GM12878 (cell line): Measurements from ENCODE around the gene ALPK1.
A peak's percentile ranks its signal among the peaks of the same experiment; 100 is the strongest.

Source experiments
- BRCA1 ChIP-seq: IDR thresholded peaks from 2 replicates; pipeline ENCODE4 v1.6.1; 2011; ENCODE audit warnings: low read depth, low read length, improper control_type of control experiment
- CBFB ChIP-seq: IDR thresholded peaks from 2 replicates; pipeline ENCODE4 v1.6.1; 2016; ENCODE audit warnings: antibody characterized with exemption, low read depth
- CUX1 ChIP-seq: IDR thresholded peaks from 2 replicates; pipeline ENCODE4 v1.6.1; 2012; ENCODE audit warnings: improper control_type of control experiment, low read depth, low read length; ENCODE audit not compliant: insufficient replicate concordance
- ESRRA ChIP-seq: IDR thresholded peaks from 2 replicates; pipeline ENCODE4 v1.6.1; 2012; ENCODE audit warnings: mild to moderate bottlenecking, low read length, improper control_type of control experiment
- GABPA ChIP-seq: IDR thresholded peaks from 2 replicates; pipeline ENCODE4 v1.6.1; 2014; ENCODE audit warnings: antibody characterized with exemption, low read depth, mild to moderate bottlenecking, inconsistent platforms
- PBX3 ChIP-seq: IDR thresholded peaks from 2 replicates; pipeline ENCODE4 v1.6.1; 2011; ENCODE audit warnings: mild to moderate bottlenecking, low read depth, low read length, moderate library complexity; ENCODE audit not compliant: insufficient replicate concordance
- POLR2A ChIP-seq: IDR thresholded peaks from 2 replicates; pipeline ENCODE4 v1.6.1; 2011; ENCODE audit warnings: low read depth, mild to moderate bottlenecking, low read length
- POLR2AphosphoS5 ChIP-seq: IDR thresholded peaks from 2 replicates; pipeline ENCODE4 v1.6.1; 2011; ENCODE audit warnings: mild to moderate bottlenecking, low read length, inconsistent platforms
- RFX5 ChIP-seq: IDR thresholded peaks from 2 replicates; pipeline ENCODE4 v1.6.1; 2011; ENCODE audit warnings: low read depth, low read length, improper control_type of control experiment
- SREBF2 ChIP-seq: IDR thresholded peaks from 2 replicates; pipeline ENCODE4 v1.6.1; 2012; ENCODE audit warnings: mild to moderate bottlenecking, low read length
- TCF12 ChIP-seq: IDR thresholded peaks from 2 replicates; pipeline ENCODE4 v1.6.1; 2011; ENCODE audit warnings: low read depth, mild to moderate bottlenecking, low read length
- ZNF274 ChIP-seq: IDR thresholded peaks from one replicate; pipeline ENCODE4 v1.8.0; 2011; ENCODE audit not compliant: insufficient read length, insufficient read depth
- ZNF384 ChIP-seq: IDR thresholded peaks from 2 replicates; pipeline ENCODE4 v1.6.1; 2012; ENCODE audit warnings: low read depth, mild to moderate bottlenecking, low read length, improper control_type of control experiment, borderline replicate concordance

GRCh38 chr4:112312610-112313239, 15.6 kb downstream of the ALPK1 start:
- TF ChIP-seq SREBF2 (no peak), POLR2A (no peak), CBFB (peak; percentile 29; the same call in 1 of the 2 replicates), GABPA (peak; percentile 49; the same call in 1 of the 2 replicates), PBX3 (no peak), ZNF274 (no peak), ZNF384 (no peak), POLR2AphosphoS5 (peak; percentile 71; the same call in 1 of the 2 replicates), RFX5 (no peak), CUX1 (peak; percentile 17), TCF12 (0 out of 2 replicates have a peak, but pooled peaks have one; percentile 13), ESRRA (no peak), BRCA1 (no peak)
